ENCODE data around the gene TARS2.

- no peak for TF ChIP-seq REST (IDR thresholded peaks at IDR 0.05; ENCODE audit: low read depth, low read length)
- no peak for TF ChIP-seq ELK1 (IDR thresholded peaks at IDR 0.05; ENCODE audit: low read depth, low read length)
- no peak for TF ChIP-seq NRF1 (conservative IDR thresholded peaks at IDR 0.05; ENCODE audit: low read depth, low read length)
These were observed 25.6 kb downstream of the TARS2 start for GRCh38 chr1:150512846-150513245.

All from GM12878 (cell line).